Keratinocyte (primary cell): ENCODE results near the gene UQCRH. TPM values are rescaled to one million over a fixed set of nuclear protein-coding genes. Genes with fewer than 3 reads are reported as not detected.

Source experiments
- DNase-seq: peaks from one replicate; pipeline ENCODE4 v3.0.0-alpha.2; 2011; ENCODE audit warnings: low read depth, missing footprints, low spot score
- FAIRE-seq: peaks from 2 replicates; lab custom pipeline; 2011; peaks lifted over from hg19 to GRCh38; lab: Jason Lieb, UNC
- H2AFZ ChIP-seq: 2 replicates; pipeline ENCODE4 v1.6.0; 2012; ENCODE audit warnings: low read length, control low read depth, inconsistent platforms; ENCODE audit not compliant: control insufficient read depth
- H3K27ac ChIP-seq: 2 replicates; pipeline ENCODE4 v1.5.1; 2011; ENCODE audit warnings: low read length; ENCODE audit not compliant: control insufficient read depth, insufficient read depth
- H3K27me3 ChIP-seq: 3 replicates; pipeline ENCODE4 v1.6.0; 2011; ENCODE audit warnings: low read length; ENCODE audit not compliant: control insufficient read depth, insufficient read depth; ENCODE audit errors: extremely low read depth
- H3K36me3 ChIP-seq, 2 experiments: 2 replicates in 1 of 2; 3 replicates in 1 of 2; pipeline ENCODE4 v1.5.1; 2011; ENCODE audit warnings: low read length in 2 of 2, mild to moderate bottlenecking in 1 of 2; ENCODE audit not compliant: control insufficient read depth in 2 of 2, insufficient read depth in 2 of 2; ENCODE audit errors: extremely low read depth in 1 of 2
- H3K4me1 ChIP-seq: 3 replicates; pipeline ENCODE4 v1.5.1; 2011; ENCODE audit warnings: low read length; ENCODE audit not compliant: control insufficient read depth, insufficient read depth; ENCODE audit errors: extremely low read depth
- H3K4me2 ChIP-seq: 3 replicates; pipeline ENCODE4 v1.6.0; 2011; ENCODE audit warnings: low read depth, low read length; ENCODE audit not compliant: control insufficient read depth, insufficient read depth; ENCODE audit errors: extremely low read depth
- H3K4me3 ChIP-seq, 3 experiments: fragments of 200-600 bp in 1 of 3; sonication (generic) in 1 of 3; 2 replicates in 2 of 3; 3 replicates in 1 of 3; pipeline ENCODE4 v1.5.1; 2011 to 2016; ENCODE audit warnings: low read length in 3 of 3, mild to moderate bottlenecking in 3 of 3, control low read depth in 2 of 3, inconsistent platforms in 1 of 3, low read depth in 1 of 3, mixed read lengths in 1 of 3, mixed run types in 1 of 3, moderate library complexity in 1 of 3; ENCODE audit not compliant: control insufficient read depth in 2 of 3, insufficient read depth in 2 of 3; ENCODE audit errors: extremely low read depth in 1 of 3
- H3K79me2 ChIP-seq: 2 replicates; pipeline ENCODE4 v1.6.0; 2012; ENCODE audit warnings: low read length; ENCODE audit not compliant: control insufficient read depth, insufficient read depth
- H3K9ac ChIP-seq: 3 replicates; pipeline ENCODE4 v1.6.0; 2011; ENCODE audit warnings: low read length; ENCODE audit not compliant: control insufficient read depth, insufficient read depth; ENCODE audit errors: extremely low read depth
- H3K9me1 ChIP-seq: 3 replicates; pipeline ENCODE4 v1.6.0; 2011; ENCODE audit warnings: low read length; ENCODE audit not compliant: control insufficient read depth, insufficient read depth; ENCODE audit errors: extremely low read depth
- H3K9me3 ChIP-seq: 2 replicates; pipeline ENCODE4 v1.5.1; 2012; ENCODE audit warnings: low read depth, low read length; ENCODE audit not compliant: control insufficient read depth
- H4K20me1 ChIP-seq: 3 replicates; pipeline ENCODE4 v1.6.0; 2011; ENCODE audit warnings: low read length; ENCODE audit not compliant: control insufficient read depth, insufficient read depth; ENCODE audit errors: extremely low read depth
- EZH2 ChIP-seq: IDR thresholded peaks from one replicate; pipeline ENCODE4 v1.6.1; 2012; ENCODE audit warnings: inconsistent platforms, mild to moderate bottlenecking, low read length, moderate library complexity
- dilution Hi-C: fragments of 300-500 bp; cut with MboI; formaldehyde crosslinking; loops from one replicate; pipeline ENCODE4 v1.7.0; 2020; ENCODE audit warnings: low sequenced_read_pairs; ENCODE audit not compliant: extremely low pct_ligation_motif_present
- polyA plus RNA-seq, 5 experiments: library from polyadenylated mRNA; depleted of rRNA in 3 of 5; stranded (reverse) in 3 of 5; stranded (forward) in 1 of 5; unstranded in 1 of 5; fragments of >200 nt; gene quantifications; 1 replicate in 1 of 5; 2 replicates in 3 of 5; 3 replicates in 1 of 5; pipeline versions ENCODE4 v1.2.1 to v1.2.3, GENCODE V29; 2011 to 2012; ENCODE audit warnings: missing spikeins in 2 of 5, low read depth in 1 of 5, low replicate concordance in 1 of 5
- TF ChIP-seq, protein P1 (sequence below), 3 experiments: IDR thresholded peaks in 1 of 3; conservative IDR thresholded peaks in 1 of 3; optimal IDR thresholded peaks in 1 of 3; 2 replicates in 2 of 3; 3 replicates in 1 of 3; pipeline versions ENCODE3 to v1.5.1; 2011; ENCODE audit warnings: low read length in 3 of 3, mild to moderate bottlenecking in 3 of 3, moderate library complexity in 2 of 3, control low read depth in 1 of 3, inconsistent platforms in 1 of 3; ENCODE audit not compliant: insufficient read depth in 2 of 3; ENCODE audit errors: extremely low read depth in 1 of 3

UQCRH gene
- polyA plus RNA-seq, 1 donor (not counting 4 experiments of a cell fraction or from before 2014, with no cell fraction given), result 970 TPM

DNA sequence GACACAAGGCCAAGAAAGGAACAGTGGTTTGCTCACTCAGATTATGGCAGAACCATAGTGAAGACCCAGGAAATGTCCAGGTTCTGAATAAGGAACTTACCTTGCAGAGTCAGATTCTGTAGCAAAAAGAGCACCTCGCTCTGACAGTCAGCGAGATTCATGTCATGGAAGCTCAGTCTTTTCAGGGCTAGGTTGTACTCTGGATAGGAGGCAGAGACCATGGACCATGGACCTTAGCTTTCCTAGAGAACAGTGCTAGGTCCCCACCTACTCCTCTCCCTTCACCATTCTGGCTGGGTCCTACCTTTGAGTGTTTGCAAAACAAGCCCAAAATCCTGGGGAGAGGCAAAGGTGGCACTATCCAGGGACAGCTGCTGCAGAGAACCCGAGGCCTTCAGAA, 23.4 kb upstream of the UQCRH start:
- H3K4me2 ChIP-seq, result no peak overlapping the region
- DNase-seq, result no peak
- dilution Hi-C loops, result no loop called here
- no peak for TF ChIP-seq EZH2
- TF ChIP-seq, protein P1, sequence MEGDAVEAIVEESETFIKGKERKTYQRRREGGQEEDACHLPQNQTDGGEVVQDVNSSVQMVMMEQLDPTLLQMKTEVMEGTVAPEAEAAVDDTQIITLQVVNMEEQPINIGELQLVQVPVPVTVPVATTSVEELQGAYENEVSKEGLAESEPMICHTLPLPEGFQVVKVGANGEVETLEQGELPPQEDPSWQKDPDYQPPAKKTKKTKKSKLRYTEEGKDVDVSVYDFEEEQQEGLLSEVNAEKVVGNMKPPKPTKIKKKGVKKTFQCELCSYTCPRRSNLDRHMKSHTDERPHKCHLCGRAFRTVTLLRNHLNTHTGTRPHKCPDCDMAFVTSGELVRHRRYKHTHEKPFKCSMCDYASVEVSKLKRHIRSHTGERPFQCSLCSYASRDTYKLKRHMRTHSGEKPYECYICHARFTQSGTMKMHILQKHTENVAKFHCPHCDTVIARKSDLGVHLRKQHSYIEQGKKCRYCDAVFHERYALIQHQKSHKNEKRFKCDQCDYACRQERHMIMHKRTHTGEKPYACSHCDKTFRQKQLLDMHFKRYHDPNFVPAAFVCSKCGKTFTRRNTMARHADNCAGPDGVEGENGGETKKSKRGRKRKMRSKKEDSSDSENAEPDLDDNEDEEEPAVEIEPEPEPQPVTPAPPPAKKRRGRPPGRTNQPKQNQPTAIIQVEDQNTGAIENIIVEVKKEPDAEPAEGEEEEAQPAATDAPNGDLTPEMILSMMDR (optimal IDR thresholded peaks at IDR 0.05 in 1 of 3, IDR thresholded peaks at IDR 0.05 in 1 of 3, conservative IDR thresholded peaks at IDR 0.05 in 1 of 3; ENCODE audit: extremely low read depth in 1 of 3, insufficient read depth in 2 of 3, low read length in 3 of 3), result no peak
- no peak overlapping the region for H3K9ac ChIP-seq
- H2AFZ ChIP-seq, result no peak overlapping the region
- H3K4me1 ChIP-seq, result no peaks in the 10 kb centered on the region
- H3K79me2 ChIP-seq, result no peaks in the 10 kb centered on the region
- H4K20me1 ChIP-seq, result no peaks in the 10 kb centered on the region
- FAIRE-seq, result no peak
- no peaks in the 10 kb centered on the region for H3K9me1 ChIP-seq
- H3K9me3 ChIP-seq, result no peaks in the 10 kb centered on the region
- no peak overlapping the region for H3K4me3 ChIP-seq
- H3K36me3 ChIP-seq, result peaks cover 26 to 44% of the 10 kb centered on the region in 2 experiments
- no peaks in the 10 kb centered on the region for H3K27me3 ChIP-seq
- no peak overlapping the region for H3K27ac ChIP-seq

DNA sequence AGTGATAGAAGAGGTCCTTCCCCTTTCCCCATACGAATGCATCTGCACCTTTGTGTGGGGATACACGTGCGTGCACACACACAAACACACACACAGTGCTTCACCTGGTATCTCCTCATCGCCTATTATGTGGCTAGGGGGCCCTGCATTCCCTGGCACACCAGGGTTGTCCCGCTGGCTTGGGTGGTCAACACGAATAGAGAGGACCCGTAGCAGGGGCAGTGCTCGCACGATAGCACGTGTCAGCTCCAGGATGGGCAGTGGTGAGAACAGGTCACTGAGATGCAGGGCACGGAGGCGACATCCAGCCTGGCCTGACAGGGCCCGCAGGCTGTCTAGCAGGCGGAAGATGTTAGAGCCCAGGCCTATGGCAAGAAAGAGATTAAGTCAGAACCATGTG, 22.5 kb upstream of the UQCRH start:
- H3K27me3 ChIP-seq, result no peaks in the 10 kb centered on the region
- H4K20me1 ChIP-seq, result no peaks in the 10 kb centered on the region
- TF ChIP-seq, protein P1 (optimal IDR thresholded peaks at IDR 0.05 in 1 of 3, IDR thresholded peaks at IDR 0.05 in 1 of 3, conservative IDR thresholded peaks at IDR 0.05 in 1 of 3; ENCODE audit: extremely low read depth in 1 of 3, insufficient read depth in 2 of 3, low read length in 3 of 3), result no peak
- no peak for TF ChIP-seq EZH2
- H3K9me1 ChIP-seq, result no peaks in the 10 kb centered on the region
- no peaks in the 10 kb centered on the region for H3K79me2 ChIP-seq
- no peak overlapping the region for H3K4me2 ChIP-seq
- H3K4me3 ChIP-seq, result no peak overlapping the region
- no peak overlapping the region for H2AFZ ChIP-seq
- no peak overlapping the region for H3K27ac ChIP-seq
- dilution Hi-C loops, result no loop called here
- no peaks in the 10 kb centered on the region for H3K4me1 ChIP-seq
- no peak for FAIRE-seq
- no peak for DNase-seq
- H3K9ac ChIP-seq, result no peak overlapping the region
- no peaks in the 10 kb centered on the region for H3K9me3 ChIP-seq
- peaks cover 33 to 50% of the 10 kb centered on the region in 2 experiments for H3K36me3 ChIP-seq
